Measurements from ENCODE around the gene DMGDH.

- TF ChIP-seq POLR2A (IDR thresholded peaks at IDR 0.05) = no peak
- no peak for TF ChIP-seq CTCF (IDR thresholded peaks at IDR 0.05)
Observed at GRCh38 chr5:79056847-79057246, 12.6 kb downstream of the DMGDH start.
